OCI-LY1 (cell line): ENCODE data around the gene DHRS7C.

Experiments
- H2AFZ ChIP-seq: fragments of 200-600 bp; sonication (generic), shearing (Covaris generic); 2 replicates; pipeline ENCODE4 v1.6.0; 2014; ENCODE audit warnings: antibody characterized with exemption, mild to moderate bottlenecking, low read length
- H3F3A ChIP-seq: fragments of 200-600 bp; sonication (generic), shearing (Covaris generic); 2 replicates; pipeline ENCODE4 v1.6.0; 2014; ENCODE audit warnings: mild to moderate bottlenecking, antibody characterized with exemption, low read length, moderate library complexity; ENCODE audit not compliant: insufficient read depth
- H3K27ac ChIP-seq: fragments of 200-600 bp; sonication (generic); 2 replicates; pipeline ENCODE4 v1.5.1; 2014; ENCODE audit warnings: low read length, mixed run types, mild to moderate bottlenecking, low read depth; ENCODE audit not compliant: poor library complexity, severe bottlenecking
- H3K27me3 ChIP-seq: fragments of 200-600 bp; sonication (generic); 2 replicates; pipeline ENCODE4 v1.6.0; 2014; ENCODE audit warnings: antibody characterized with exemption, mild to moderate bottlenecking, low read length, moderate library complexity; ENCODE audit not compliant: insufficient read depth
- H3K36me3 ChIP-seq: fragments of 200-600 bp; sonication (generic); 2 replicates; pipeline ENCODE4 v1.6.1; 2014; ENCODE audit warnings: mild to moderate bottlenecking, antibody characterized with exemption, low read length, moderate library complexity, mixed read lengths; ENCODE audit not compliant: insufficient read depth
- H3K4me1 ChIP-seq: fragments of 200-600 bp; sonication (generic); 2 replicates; pipeline ENCODE4 v1.5.1; 2014; ENCODE audit warnings: mild to moderate bottlenecking, low read length, moderate library complexity; ENCODE audit not compliant: insufficient read depth, severe bottlenecking
- H3K4me2 ChIP-seq: fragments of 200-600 bp; sonication (generic), shearing (Covaris generic); 2 replicates; pipeline ENCODE4 v1.6.1; 2014; ENCODE audit warnings: low read length
- H3K4me3 ChIP-seq: fragments of 200-600 bp; sonication (generic); 2 replicates; pipeline ENCODE4 v1.5.1; 2014; ENCODE audit warnings: low read length, low read depth, mild to moderate bottlenecking, mixed read lengths; ENCODE audit not compliant: poor library complexity, severe bottlenecking
- H3K79me2 ChIP-seq: fragments of 200-600 bp; shearing (Covaris generic); 2 replicates; pipeline ENCODE4 v1.6.1; 2016; ENCODE audit warnings: mixed run types, low read length, mixed read lengths; ENCODE audit not compliant: insufficient read depth
- H3K9ac ChIP-seq: fragments of 200-600 bp; sonication (generic), shearing (Covaris generic); 2 replicates; pipeline ENCODE4 v1.6.1; 2014; ENCODE audit warnings: mild to moderate bottlenecking, low read length, mixed read lengths
- H3K9me2 ChIP-seq: fragments of 200-600 bp; sonication (generic), shearing (Covaris generic); 2 replicates; pipeline ENCODE4 v1.6.1; 2014; ENCODE audit warnings: low read depth, mild to moderate bottlenecking, low read length, mixed read lengths
- H3K9me3 ChIP-seq: fragments of 200-600 bp; shearing (Covaris generic); 2 replicates; pipeline ENCODE4 v1.6.1; 2014; ENCODE audit warnings: low read length, mixed read lengths
- H4K20me1 ChIP-seq: fragments of 200-600 bp; sonication (generic), shearing (Covaris generic); 2 replicates; pipeline ENCODE4 v1.6.0; 2016; ENCODE audit warnings: mild to moderate bottlenecking, low read length; ENCODE audit not compliant: insufficient read depth
- EZH2 ChIP-seq: fragments of 200-600 bp; sonication (generic), shearing (Covaris generic); IDR thresholded peaks from 2 replicates; pipeline ENCODE4 v1.8.0; 2017; ENCODE audit warnings: borderline replicate concordance, mixed run types, mild to moderate bottlenecking, antibody characterized with exemption, low read length, moderate library complexity, mixed read lengths
- TF ChIP-seq, protein P1 (sequence below): fragments of 200-600 bp; sonication (generic), shearing (Covaris generic); IDR thresholded peaks from 2 replicates; pipeline ENCODE4 v1.5.1; 2017; ENCODE audit warnings: mild to moderate bottlenecking, antibody characterized with exemption, low read length, moderate library complexity, mixed read lengths

Gene DHRS7C

DNA sequence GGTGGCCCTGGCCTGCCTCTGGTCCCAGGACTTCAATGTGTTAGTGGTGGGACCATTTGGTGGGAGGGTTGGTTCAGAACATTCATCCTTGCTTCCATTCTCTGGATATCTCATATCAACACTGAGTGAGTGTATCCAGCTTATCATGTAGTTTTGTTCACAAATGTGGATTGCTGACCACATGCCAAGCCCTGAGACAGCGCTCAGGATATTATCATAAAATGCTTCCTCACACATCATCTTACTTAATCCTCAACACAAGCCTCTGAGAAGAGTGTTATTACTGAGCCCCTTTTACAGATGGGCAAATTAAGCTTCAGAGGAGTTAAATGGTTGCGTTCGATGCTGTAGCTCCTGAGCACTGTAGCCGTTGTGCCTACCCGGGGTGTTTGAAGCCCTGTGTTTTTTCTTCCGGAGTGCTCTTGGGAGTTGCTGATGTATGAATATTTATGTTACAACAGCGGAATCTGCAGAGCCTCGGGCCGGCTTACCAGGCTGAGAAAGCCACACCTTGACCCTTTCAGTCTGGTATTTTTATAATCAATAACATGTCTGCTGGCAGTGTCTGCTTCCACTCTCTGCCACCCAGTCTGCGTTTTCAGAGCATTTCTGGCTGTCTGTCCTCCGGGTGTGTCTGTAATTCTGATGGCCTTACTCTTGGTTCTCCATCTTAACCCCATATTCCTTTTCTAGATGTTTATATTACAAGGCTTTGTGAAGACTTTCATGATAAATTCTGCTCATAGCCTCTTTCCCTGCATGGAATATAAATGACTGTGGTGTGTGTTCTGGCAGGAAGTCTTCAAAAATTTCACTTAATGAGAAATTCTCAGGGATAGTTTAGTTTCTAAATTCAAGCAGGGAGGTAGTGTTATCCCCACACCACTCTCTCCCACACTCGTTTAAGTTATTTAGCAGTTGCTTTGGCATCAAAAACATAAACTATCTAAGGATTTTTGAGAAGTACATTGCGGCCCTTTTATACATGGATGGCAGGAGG lies 37.2 kb upstream of the DHRS7C start:
- Histone ChIP-seq H3K27ac (no peak overlapping the region), H3K4me1 (no peaks in the 10 kb centered on the region), H3K4me3 (no peak overlapping the region)

DNA sequence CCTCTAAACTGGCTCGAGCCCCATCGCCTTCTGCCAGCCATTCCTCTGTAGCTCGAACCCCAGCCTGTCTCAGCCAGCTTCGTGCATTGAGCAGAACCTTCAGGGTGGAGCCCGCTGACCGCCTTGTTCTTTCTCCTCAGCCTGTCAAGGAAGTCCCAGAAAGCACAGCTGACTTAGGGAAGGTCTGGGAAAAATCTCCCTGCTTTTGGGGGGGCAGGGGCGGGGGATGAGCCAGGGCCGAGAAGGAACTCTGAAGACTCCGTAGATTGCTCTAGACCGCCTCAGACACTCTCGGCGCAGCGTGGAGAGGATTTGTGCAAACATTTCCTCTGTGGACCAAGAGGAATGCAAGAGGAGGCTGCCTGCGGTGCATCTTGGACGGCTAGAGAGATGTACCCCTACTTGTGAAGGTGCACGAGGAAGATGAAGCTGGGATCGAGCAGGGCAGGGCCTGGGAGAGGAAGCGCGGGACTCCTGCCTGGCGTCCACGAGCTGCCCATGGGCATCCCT lies 34.3 kb upstream of the DHRS7C start, which contains the start of gene GLP2R:
Gene GLP2R (plus strand): TSS at position 284 of the 510 bp plus-strand sequence. CDS start 140 bp downstream, at position 424.
- H3K4me3 ChIP-seq, result no peak within 1 kb of the TSS
- H3K9me3 ChIP-seq, result no peaks in the 10 kb centered on the region
- no peak within 1 kb of the TSS for H2AFZ ChIP-seq
- H3K36me3 ChIP-seq, result no peaks in the 10 kb centered on the region
- no peaks in the 10 kb centered on the region for H3K79me2 ChIP-seq
- TF ChIP-seq, protein P1, sequence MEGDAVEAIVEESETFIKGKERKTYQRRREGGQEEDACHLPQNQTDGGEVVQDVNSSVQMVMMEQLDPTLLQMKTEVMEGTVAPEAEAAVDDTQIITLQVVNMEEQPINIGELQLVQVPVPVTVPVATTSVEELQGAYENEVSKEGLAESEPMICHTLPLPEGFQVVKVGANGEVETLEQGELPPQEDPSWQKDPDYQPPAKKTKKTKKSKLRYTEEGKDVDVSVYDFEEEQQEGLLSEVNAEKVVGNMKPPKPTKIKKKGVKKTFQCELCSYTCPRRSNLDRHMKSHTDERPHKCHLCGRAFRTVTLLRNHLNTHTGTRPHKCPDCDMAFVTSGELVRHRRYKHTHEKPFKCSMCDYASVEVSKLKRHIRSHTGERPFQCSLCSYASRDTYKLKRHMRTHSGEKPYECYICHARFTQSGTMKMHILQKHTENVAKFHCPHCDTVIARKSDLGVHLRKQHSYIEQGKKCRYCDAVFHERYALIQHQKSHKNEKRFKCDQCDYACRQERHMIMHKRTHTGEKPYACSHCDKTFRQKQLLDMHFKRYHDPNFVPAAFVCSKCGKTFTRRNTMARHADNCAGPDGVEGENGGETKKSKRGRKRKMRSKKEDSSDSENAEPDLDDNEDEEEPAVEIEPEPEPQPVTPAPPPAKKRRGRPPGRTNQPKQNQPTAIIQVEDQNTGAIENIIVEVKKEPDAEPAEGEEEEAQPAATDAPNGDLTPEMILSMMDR, result no peak
- no peak for TF ChIP-seq EZH2
- H3K9ac ChIP-seq, result no peak within 1 kb of the TSS
- H3K4me2 ChIP-seq, result no peak within 1 kb of the TSS
- no peaks in the 10 kb centered on the region for H3K4me1 ChIP-seq
- H3F3A ChIP-seq, result no peaks in the 10 kb centered on the region
- H3K27ac ChIP-seq, result no peak within 1 kb of the TSS
- no peaks in the 10 kb centered on the region for H3K9me2 ChIP-seq
- no peaks in the 10 kb centered on the region for H3K27me3 ChIP-seq
- H4K20me1 ChIP-seq, result no peaks in the 10 kb centered on the region

More for the DNA sequence above, 37.2 kb upstream of the DHRS7C start:
- no peaks in the 10 kb centered on the region for H3K79me2 ChIP-seq
- no peaks in the 10 kb centered on the region for H4K20me1 ChIP-seq
- TF ChIP-seq, protein P1, result no peak
- no peak for TF ChIP-seq EZH2
- H3K4me2 ChIP-seq, result no peak overlapping the region
- no peak overlapping the region for H3K9ac ChIP-seq
- no peaks in the 10 kb centered on the region for H3K27me3 ChIP-seq
- no peaks in the 10 kb centered on the region for H3K36me3 ChIP-seq
- H3K9me3 ChIP-seq, result no peaks in the 10 kb centered on the region
- H3K9me2 ChIP-seq, result no peaks in the 10 kb centered on the region
- no peak overlapping the region for H2AFZ ChIP-seq
- H3F3A ChIP-seq, result no peaks in the 10 kb centered on the region

DNA sequence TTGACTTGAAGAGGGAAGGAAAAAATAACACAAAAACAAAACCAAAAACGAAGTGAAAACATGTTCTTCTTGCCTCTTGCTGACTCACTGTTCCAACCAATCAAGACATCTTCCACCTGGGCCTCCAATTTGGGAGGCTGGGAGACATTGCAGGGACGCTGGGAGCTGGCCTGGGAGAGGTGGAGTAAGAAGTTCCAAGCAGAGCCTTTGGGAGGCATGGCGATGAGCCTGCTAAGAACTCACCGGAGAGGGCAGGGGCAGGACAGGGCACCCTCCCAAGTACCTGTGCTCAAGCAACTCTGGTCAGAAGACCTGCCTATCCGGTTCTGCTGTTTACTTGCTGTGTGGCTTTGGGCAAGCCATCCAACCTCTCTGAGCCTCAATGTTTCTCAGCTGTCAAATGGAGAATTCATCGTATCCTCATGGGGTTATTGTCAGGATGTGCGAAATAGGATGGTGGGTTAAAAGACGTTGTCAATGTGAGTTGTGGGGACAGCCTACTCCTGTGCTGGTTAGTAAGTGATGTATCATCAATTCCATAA lies 33.5 kb upstream of the DHRS7C start:
- H3K79me2 ChIP-seq, result no peaks in the 10 kb centered on the region
- H3K9me2 ChIP-seq, result no peaks in the 10 kb centered on the region
- H3K4me3 ChIP-seq, result no peak overlapping the region
- H3K27ac ChIP-seq, result no peak overlapping the region
- no peaks in the 10 kb centered on the region for H3K9me3 ChIP-seq
- H2AFZ ChIP-seq, result no peak overlapping the region
- H3F3A ChIP-seq, result no peaks in the 10 kb centered on the region
- H3K36me3 ChIP-seq, result no peaks in the 10 kb centered on the region
- TF ChIP-seq, protein P1, result no peak
- no peak for TF ChIP-seq EZH2
- no peak overlapping the region for H3K4me2 ChIP-seq
- H3K27me3 ChIP-seq, result no peaks in the 10 kb centered on the region
- no peak overlapping the region for H3K9ac ChIP-seq
- no peaks in the 10 kb centered on the region for H3K4me1 ChIP-seq
- no peaks in the 10 kb centered on the region for H4K20me1 ChIP-seq
